ENCODE measurements around the gene GABRR2. TPM values are rescaled to one million over a fixed set of nuclear protein-coding genes. Genes with fewer than 3 reads are reported as not detected.

The GABRR2 gene
- 0.13 and 0.38 TPM in 2 replicates for total RNA-seq

DNA sequence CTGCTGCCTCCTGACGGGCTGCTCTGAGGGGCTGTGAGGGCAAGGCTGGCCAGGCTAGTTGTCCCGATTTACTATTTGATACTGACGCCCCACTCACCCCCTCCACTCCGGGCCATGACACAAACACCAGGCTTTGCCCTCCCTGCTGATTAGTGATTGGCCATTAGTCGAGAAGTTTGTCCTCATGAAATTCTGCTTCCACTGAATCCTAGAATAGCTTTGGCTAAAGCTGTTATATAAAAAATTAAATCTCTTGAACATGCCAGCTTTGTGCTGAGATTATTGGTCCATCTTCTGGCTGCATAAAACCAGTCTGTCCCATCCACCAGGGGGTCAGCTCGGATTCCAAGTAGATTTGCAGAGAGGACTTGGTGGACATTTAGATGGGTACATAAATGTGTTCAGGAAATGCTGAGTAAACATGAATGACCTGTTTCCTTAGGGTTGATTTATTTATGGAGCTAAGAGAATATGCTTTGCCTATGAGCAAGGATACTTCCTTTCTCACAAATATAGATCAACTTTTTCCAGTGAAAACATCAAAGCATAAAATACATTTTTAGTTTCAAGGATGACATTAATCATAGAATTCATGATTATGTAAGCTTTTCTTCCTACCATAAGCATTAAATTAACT lies at the start of gene GABRR2:
Gene GABRR2 (minus strand): TSS at position 51 of the 637 bp plus-strand sequence. CDS start 134 bp downstream, outside the sequence.
- peak in 1 of 2 donors; percentile 14 for DNase-seq (ENCODE audit: low read depth in 2 of 2)

DNA sequence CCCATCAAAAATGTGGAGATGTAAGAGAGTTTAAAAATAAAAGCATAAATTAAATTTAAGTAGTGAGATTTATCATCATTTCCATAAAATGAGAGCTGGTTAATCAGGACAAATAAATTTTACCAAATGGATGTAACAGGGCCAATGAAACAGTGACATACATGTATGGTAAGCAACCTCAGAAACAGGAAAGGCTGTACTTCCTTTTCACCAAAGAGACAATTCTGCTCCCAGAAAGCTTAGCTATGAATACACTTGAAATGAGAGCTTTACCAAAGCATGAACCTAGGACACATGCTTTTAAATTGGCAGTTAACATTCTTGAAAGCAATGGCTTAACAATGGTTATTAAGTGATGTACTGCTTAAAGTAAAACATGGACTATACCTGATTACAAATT lies 49.5 kb upstream of the GABRR2 start:
- DNase-seq (ENCODE audit: low read depth in 2 of 2): peak in 1 of 2 donors; percentile 64

DNA sequence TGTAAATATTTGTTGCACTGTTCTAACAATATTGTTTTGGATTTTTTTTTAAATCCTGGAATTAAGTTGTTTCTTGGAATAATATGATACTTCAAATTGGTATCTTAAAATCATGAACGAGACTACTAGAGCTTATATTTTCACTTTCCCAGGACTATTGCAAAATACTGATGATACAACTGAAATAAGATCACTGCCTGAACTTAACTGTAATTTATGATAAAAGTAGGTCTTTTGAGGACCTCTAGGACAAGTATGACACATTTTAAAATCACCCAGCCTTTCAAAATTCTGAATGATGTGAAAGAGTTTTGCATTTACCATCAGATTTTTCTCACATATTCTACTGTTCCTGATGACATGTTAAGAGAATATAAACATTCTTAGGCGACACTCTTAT lies 46.1 kb upstream of the GABRR2 start:
- DNase-seq (ENCODE audit: low read depth in 2 of 2): no peak

DNA sequence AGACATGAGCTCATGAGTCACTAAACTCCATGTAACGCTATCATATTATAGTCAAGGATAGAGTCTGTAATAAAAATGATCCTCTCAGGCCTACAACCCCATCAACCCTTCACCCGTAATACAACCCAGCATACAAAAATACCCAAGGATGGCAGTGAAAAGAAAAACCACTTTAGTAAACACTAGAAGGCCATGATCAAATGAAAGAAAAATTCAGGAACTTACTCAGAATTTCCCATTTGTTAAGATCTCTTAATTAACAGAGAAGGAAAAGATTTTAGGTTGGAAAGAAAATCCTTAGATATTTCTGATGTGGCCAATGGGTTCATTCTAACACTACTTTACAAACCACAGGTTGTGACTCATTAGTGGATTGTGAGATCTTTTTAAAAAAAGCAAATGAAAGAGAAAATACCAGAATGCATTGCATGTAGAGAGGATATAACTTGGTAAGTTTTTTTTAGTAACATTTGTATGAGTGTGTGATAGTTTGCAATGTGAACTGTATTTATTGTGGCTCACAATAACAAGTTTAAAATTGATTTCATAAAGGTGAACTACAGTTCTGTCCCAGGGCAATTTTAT lies 45.4 kb upstream of the GABRR2 start:
- DNase-seq (ENCODE audit: low read depth in 2 of 2): no peak

DNA sequence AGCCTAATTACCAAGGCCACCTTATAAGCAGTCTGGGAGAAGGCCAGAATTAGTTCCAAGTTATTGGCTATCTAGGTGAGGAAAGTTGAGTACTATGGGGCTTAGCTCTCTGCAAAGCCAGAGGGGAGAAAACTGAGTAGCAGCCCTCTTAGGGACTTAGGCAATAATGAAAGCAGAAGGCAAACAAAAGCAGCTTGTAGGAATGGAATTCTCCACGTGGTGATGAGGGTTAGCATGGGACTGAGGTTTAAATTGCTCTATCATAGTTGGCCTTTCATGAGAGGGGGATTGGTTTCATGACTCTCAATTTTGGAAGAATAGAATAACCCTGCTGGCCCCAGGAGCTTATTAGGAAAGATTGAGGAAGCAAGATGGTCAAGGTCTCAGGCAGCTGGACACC lies 44.5 kb upstream of the GABRR2 start:
- no peak for DNase-seq (ENCODE audit: low read depth in 2 of 2)

DNA sequence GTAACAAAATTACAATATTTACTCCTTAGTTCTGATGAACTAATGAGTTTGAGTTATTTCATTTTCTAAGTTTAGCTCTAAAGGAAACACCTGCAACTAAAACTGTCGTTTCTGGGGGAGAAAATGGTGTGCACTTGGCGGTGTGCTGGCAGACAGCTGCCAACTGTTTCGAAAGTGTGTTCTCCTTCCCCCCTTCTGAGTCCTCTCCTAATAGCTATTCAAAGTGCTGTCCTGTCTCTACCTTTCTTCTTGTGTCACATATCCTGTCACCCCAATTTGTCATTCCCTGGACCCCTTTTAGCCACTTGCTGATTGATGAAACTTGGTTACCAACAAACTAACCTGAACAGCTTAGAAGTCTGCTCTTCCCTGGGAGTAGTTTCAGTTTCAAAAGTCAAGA lies 42.3 kb upstream of the GABRR2 start:
- DNase-seq (ENCODE audit: low read depth in 2 of 2): peak in 1 of 2 donors; percentile 44

DNA sequence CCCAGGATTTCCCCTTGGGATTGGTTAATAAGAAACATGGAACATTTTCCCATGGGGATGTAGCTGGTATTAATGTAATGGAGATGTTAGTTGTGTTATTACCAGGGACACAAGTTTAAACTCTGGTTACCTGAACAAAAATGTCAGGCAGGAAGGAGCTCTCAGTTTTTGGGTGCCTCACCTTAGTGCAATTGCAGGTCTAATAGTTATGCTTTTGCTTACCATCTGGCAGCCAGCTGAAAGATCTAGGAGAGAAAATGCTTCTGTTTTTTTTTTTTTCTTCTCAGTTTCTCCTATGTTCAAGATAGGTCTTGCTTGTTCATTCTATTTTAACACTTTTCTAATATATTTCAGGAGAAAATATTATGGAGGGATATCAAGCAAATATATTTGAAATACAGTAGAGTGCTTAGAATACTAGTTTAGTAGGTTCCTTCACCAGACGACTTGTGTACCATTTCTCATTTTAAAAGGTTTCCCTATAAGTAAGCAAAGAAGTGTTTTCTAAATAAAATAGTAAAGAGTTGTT lies 41.6 kb upstream of the GABRR2 start:
- no peak for DNase-seq (ENCODE audit: low read depth in 2 of 2)

DNA sequence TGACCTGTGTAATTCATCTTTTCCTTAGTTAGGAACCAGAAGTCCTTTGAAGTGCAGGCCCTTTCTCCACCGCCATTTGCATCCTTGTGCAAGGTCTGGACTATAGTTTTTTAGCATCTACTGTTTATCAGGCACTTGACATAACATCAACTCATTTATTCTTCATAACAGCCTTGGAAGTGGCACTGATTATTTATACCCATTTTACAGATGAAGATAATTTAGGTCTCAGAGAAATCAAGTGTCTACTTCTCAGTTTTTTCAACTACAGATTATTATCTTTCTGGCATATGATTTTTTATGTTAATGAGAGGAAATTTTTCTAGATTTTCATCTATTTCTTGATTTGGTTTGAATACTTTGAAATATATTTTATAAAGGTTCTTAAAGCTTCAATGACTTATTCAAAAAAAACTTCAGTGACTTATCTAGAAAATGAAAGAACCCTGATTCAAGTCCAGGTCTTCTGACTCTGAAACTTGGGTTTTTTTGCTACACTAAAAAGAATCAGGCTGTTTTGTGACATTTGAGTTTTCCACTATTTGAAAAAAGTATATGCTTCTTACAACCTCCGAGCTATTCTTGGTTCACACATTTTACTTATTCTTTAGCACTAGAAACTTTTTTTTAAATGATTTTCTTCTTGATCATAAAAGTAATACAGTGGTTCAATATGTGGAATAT lies 40.6 kb upstream of the GABRR2 start:
- DNase-seq (ENCODE audit: low read depth in 2 of 2): no peak

DNA sequence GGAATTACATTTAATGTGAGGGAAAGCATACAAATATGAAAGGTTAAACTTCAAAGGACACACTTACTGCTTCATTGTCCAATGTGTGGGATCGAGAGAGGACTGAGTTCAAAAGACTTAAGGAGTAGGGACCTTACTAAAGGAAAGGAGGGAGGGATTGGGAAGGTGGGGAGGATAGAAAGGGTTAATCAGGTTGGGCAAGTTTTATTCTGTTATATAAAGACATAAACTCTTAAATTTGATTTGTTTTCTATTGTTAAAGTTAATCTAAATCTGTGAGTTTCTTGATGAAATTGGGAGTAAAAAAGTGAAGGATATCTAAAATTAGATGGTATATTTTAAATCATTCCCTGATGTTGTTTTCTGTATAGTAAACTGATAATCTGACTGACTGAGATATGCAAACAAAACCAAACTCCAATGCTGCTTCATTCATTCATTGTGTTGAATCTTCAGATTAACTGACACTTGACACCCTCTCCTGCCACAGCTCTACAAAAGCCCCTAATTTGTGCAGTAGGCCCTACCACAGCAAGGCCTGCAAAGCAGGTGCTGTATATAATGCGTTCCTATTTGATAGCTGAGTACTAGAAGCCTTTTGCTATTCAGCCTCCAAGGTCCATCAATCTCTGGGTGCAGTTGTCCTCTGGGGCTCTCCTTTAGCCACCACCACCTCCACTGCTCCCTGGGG lies 38.7 kb upstream of the GABRR2 start:
- no peak for DNase-seq (ENCODE audit: low read depth in 2 of 2)

DNA sequence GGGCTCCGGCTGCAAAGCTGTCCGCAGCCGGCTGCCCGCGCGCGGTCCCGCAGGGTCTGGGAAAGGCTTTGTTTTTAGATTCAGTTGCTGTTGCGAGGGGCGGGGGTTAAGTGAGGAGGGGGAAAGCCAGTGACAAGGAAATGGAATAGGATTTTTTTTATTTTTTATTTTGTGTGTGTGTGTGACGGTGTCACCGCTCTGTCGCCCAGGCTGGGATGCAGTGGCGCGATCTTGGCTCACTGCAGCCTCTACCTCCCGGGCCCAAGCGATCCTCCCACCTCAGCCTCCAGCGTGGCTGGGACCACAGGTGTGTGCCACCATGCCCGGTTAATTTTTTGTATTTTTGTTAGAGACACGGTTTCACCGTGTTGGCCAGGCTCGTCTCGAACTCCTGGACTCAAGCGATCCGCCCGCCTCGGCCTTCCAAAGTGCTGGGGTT lies 38.0 kb upstream of the GABRR2 start:
- DNase-seq (ENCODE audit: low read depth in 2 of 2): no peak

DNA sequence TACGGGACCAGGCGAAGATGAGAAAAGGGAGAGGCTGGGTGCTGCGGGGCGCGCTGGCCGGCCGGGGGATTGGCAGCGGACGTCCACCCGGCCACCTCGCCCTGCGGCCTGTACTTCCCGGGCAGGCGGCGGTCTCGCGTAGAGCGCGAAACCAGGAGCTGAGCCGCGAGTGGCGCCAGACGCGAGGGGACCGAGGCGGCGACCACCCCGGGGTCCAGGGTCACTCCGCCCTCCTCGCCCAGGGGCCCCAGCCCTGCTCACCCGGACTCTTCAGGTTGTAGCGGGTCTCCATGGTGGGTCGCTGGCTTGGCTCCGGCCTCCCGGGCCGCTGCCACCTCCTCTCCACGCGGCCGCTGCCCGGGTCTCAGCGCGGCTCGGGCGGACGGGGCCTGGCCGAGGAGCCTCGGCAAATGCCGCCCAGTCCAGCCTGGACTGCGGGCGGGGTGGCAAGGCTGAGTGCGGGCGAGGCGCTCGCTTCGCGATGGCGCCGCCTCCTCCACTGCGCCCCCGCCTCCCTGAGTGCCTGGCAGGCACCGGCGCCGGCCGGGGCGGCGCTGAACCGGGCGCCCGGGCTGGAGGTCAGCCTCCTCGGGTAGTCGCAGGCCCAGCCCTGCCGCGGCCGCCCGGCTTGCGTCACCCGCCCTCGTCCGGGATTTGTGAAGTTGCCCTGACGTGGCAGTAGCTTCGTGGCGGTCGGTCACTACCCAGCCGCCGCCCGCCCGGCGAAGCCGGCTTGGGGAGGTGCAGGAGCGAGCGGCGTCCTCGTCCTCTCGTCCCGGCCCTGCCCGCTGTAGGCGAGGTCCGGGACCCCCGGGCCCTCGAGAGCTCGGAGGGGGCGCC lies 37.4 kb upstream of the GABRR2 start, which contains the start of gene UBE2J1:
Gene UBE2J1 (minus strand): TSS at position 445 of the 840 bp plus-strand sequence. CDS start 153 bp downstream, at position 292.
- DNase-seq (ENCODE audit: low read depth in 2 of 2): peak; percentile 82 to 98

DNA sequence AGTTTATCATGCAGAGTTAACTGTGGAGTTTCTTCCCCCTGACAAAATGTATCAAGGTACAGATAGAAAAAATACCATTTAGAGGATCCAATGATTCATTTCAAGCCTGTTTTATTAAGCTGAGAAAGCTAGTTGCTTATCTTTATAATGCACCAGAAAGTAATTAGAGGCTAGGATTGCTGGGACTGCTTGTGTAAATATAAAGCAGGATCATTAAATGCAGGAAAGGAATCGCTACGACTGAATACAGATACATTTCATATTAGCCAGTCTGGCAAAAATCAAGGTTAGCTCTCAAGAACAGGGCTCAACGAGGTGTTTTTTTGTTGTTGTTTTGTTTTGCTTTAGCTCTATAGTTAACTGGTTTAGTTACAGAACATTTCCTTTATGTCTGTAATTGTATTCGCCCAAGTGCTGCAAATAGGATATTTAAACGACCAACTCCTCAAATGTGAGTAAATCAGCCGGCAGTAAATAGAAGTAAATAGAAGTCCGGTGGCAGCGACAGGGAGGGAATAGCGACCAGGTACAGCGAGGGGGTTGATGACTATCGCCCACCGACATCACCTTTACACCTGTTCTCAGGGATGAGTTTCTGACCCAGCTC lies 36.7 kb upstream of the GABRR2 start:
- DNase-seq (ENCODE audit: low read depth in 2 of 2): peak in 1 of 2 donors; percentile 19

DNA sequence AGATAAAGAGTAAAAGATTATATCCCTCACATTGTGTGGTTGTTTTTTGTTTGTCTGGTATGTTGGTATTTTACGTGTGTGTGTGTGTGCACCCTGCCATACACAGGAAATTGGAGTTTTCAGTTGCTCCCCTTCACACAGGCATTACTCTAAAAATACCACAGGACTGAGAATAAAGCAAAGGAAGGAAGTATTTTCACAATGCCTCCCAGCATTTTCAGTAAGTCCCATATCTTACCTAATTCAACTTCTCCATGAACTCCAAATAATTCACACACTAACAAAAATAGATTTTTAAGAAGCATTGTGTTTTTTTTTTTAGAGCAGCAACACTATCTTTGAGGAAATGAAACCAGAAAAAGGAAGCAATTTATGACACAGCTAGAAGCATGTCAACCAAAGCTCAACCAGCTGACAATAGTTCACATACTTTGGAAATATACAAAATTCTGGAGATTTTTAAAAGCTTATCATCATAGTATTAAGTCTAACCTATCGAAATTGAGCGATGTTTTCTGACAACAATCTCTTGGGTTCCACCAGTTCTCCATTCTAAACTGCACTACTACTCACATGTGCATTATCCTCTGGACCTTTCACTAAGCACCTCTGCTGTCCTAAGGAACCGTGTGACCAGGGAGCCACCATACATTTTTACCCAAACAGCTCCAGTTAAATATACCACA lies 35.3 kb upstream of the GABRR2 start:
- peak; percentile 40 to 91 for DNase-seq (ENCODE audit: low read depth in 2 of 2)

DNA sequence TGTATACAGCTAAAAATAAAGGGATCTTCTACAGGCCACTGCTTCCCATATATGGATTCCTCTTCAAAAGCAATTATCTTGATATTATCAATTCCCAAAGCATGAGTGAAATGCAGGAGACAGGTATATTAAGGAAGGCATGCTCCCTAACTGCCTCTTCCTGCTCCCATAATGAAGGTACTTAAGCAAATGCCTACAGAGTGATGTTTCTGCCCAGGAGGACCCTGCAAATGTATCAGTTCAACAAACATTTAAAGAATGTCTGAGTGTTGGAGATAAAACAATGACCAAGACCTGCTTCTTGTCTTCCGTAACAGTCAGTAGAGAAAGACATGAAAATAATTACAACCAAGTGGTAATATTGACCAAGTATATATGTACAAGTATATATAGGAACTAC lies 33.3 kb upstream of the GABRR2 start:
- no peak for DNase-seq (ENCODE audit: low read depth in 2 of 2)

DNA sequence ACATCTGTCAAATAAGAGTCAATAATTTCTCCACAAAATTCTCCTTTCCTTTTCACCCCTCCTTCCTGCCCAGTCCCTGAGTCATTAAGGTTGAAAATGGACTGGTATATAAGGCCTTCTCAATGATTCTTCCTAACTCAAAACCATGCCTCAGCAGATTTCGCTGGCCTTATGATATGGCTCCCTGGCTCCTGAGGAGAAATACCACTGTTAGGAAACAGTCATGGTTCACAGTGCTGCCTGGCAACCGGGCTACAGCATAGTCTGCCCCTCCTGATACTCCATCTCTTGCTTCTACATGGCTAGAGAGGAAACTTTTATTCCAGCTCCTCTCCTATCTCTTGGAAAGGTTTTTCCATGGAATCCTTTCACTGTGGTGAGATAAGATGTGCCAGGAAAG lies 32.7 kb upstream of the GABRR2 start:
- peak in 1 of 2 donors; percentile 16 for DNase-seq (ENCODE audit: low read depth in 2 of 2)

DNA sequence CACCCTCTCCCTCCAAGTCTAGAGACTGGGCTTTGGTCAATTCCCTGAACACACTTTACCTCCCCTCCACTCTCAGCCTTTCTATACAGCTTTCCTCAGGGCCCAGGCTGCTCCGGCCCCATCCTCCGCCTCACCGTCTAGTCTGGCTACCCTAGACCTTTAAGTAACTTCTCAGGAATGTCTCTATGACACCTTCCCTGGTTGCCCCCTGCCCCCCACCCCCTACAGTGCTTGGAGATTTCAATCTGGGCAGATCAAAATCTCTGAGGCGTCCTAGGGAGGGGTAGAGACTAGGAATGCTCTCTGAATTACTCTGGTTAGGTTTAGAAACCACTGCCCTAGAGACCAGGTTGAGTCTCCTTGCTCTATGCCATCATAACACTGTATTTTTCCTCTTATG lies 31.3 kb upstream of the GABRR2 start:
- DNase-seq (ENCODE audit: low read depth in 2 of 2): no peak

DNA sequence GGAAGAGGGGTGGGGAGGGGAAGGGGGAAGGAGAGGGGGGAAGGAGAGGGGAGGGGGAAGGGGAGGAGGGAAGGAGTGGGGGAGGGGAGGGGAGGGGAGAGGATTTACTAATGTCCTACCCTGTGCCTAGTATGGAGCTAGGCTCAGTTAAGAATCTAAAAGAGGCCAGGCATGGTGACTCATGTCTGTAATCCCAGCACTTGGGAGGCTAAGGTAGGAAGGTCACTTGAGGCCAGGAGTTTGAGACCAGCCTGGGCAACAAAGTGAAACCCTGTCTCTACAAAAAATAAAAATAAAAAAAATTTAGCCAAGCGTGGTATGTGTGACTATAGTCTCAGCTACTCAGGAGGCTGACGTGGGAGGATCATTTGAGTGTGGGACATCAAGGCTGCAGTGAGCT lies 24.5 kb upstream of the GABRR2 start:
- DNase-seq (ENCODE audit: low read depth in 2 of 2): no peak

DNA sequence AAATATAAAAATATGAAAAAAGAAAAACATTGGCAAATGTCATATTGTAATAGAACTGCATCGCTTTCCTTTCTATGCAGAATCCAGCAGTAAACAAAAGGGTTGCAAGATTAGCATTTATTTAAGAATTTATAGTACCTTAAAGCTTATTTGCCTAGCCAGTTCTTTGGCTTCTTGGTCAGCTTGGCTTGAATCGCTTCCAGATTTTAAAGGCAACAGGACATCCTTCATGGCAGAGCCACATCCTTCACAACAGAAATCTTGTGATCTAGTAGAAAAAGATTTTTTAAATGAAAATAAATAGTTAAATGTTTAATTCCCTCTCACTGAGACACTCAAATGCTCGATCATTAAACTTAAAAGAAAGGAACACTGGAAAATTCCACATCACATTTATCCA lies 20.1 kb upstream of the GABRR2 start:
- DNase-seq (ENCODE audit: low read depth in 2 of 2): peak in 1 of 2 donors; percentile 49

DNA sequence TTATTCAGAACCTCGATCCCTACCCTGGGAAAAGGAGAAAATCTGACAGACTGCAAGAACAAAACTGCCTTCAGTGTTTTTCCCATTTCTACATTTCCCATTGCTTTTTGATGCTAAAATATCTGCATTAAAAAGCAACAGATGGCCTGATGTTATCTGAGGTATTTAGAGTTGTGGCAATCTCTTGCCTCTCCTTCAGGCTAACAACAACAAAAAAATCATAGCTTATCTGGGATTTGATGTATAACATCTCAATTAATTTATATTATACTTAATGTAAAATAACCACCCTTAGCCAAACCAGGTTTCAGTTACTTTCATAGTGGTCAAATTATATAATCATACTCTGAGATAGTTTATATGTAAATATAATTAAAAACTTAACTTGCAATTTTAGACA lies 15.8 kb upstream of the GABRR2 start:
- DNase-seq (ENCODE audit: low read depth in 2 of 2): no peak

DNA sequence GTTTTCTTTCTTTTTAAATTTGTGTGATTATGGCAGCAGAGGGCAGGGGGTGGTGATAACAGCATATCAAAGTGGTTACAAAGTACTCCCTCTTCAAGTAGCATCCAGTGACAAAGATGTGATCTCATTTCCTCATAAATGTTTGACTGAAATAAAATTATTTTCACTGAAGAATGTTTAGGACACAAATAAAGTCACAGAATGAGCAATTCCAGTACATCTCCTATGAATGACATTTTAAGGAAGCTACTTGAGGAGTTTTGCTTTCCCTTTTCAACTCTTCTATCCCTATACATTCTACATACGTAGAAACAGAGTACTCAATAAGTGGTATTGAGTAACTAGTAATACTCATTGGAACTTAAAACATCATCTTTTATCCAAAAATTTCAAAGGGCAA lies 13.9 kb upstream of the GABRR2 start:
- DNase-seq (ENCODE audit: low read depth in 2 of 2): no peak

Data from dermis microvascular lymphatic vessel endothelial cell (primary cell).